HEK293 (cell line): ENCODE results near the gene PRKAG2.

Source experiments
- CTCF ChIP-seq: fragments of 450-650 bp; formaldehyde crosslinking; IDR thresholded peaks from 2 replicates; pipeline ENCODE4 v1.5.1; 2016; ENCODE audit warnings: missing biosample characterization, missing genetic modification characterization
- MEIS1 ChIP-seq: sonication (generic); formaldehyde crosslinking; IDR thresholded peaks from 2 replicates; pipeline ENCODE4 v1.8.1; 2022; ENCODE audit warnings: missing genetic modification reagents, mild to moderate bottlenecking, borderline replicate concordance
- PBX3 ChIP-seq: sonication (generic); formaldehyde crosslinking; IDR thresholded peaks from 2 replicates; pipeline ENCODE4 v1.8.1; 2022; ENCODE audit warnings: mild to moderate bottlenecking, moderate library complexity, missing genetic modification reagents
- REPIN1 ChIP-seq: fragments of 450-650 bp; formaldehyde crosslinking; IDR thresholded peaks from 2 replicates; pipeline ENCODE4 v1.5.1; 2017; ENCODE audit warnings: missing biosample characterization, missing genetic modification characterization, low read depth
- REST ChIP-seq: fragments of 450-650 bp; formaldehyde crosslinking; IDR thresholded peaks from 2 replicates; pipeline ENCODE4 v1.5.1; 2016; ENCODE audit warnings: missing biosample characterization, missing genetic modification characterization
- ZBTB21 ChIP-seq: fragments of 450-650 bp; formaldehyde crosslinking; IDR thresholded peaks from 2 replicates; pipeline ENCODE4 v1.5.1; 2017; ENCODE audit warnings: missing biosample characterization, missing genetic modification characterization
- ZBTB48 ChIP-seq: fragments of 450-650 bp; formaldehyde crosslinking; IDR thresholded peaks from 2 replicates; pipeline ENCODE4 v1.5.1; 2016; ENCODE audit warnings: missing biosample characterization, missing genetic modification characterization
- ZNF214 ChIP-seq: fragments of 450-650 bp; formaldehyde crosslinking; IDR thresholded peaks from 2 replicates; pipeline ENCODE4 v1.5.1; 2017; ENCODE audit warnings: missing biosample characterization, mild to moderate bottlenecking, missing genetic modification characterization, borderline replicate concordance
- ZNF398 ChIP-seq: fragments of 450-650 bp; formaldehyde crosslinking; IDR thresholded peaks from 2 replicates; pipeline ENCODE4 v1.5.1; 2017; ENCODE audit warnings: missing biosample characterization, missing genetic modification characterization
- ZNF423 ChIP-seq: fragments of 450-650 bp; formaldehyde crosslinking; IDR thresholded peaks from 2 replicates; pipeline ENCODE4 v1.5.1; 2016; ENCODE audit warnings: missing biosample characterization, missing genetic modification characterization
- ZNF501 ChIP-seq: fragments of 450-650 bp; formaldehyde crosslinking; IDR thresholded peaks from 2 replicates; pipeline ENCODE4 v1.5.1; 2016; ENCODE audit warnings: missing biosample characterization, missing genetic modification characterization
- ZNF555 ChIP-seq: fragments of 450-650 bp; formaldehyde crosslinking; conservative IDR thresholded peaks from 2 replicates; pipeline ENCODE4 v1.5.1; 2017; ENCODE audit warnings: missing biosample characterization, mild to moderate bottlenecking, missing genetic modification characterization, inconsistent platforms
- ZNF747 ChIP-seq: fragments of 450-650 bp; formaldehyde crosslinking; IDR thresholded peaks from 2 replicates; pipeline ENCODE4 v1.5.1; 2016; ENCODE audit warnings: missing biosample characterization, missing genetic modification characterization
- TF ChIP-seq, protein P1 (sequence below): fragments of 450-650 bp; formaldehyde crosslinking; IDR thresholded peaks from 2 replicates; pipeline ENCODE4 v1.5.1; 2016; ENCODE audit warnings: missing biosample characterization, missing genetic modification characterization

GRCh38 chr7:151809864-151810170 lies 67.1 kb downstream of the PRKAG2 start:
- TF ChIP-seq ZNF214 (tag by site-specific recombination), result no peak
- no peak for TF ChIP-seq ZNF398
- no peak for TF ChIP-seq REPIN1 (tag by site-specific recombination)
- no peak for TF ChIP-seq MEIS1 (CRISPR knock-in tag)
- no peak for TF ChIP-seq CTCF (tag by site-specific recombination)
- TF ChIP-seq ZNF747 (tag by site-specific recombination), result no peak
- TF ChIP-seq ZBTB21, result no peak
- TF ChIP-seq ZBTB48 (tag by site-specific recombination), result no peak
- no peak for TF ChIP-seq ZNF423 (tag by site-specific recombination)
- no peak for TF ChIP-seq REST (tag by site-specific recombination)
- TF ChIP-seq, protein P1, sequence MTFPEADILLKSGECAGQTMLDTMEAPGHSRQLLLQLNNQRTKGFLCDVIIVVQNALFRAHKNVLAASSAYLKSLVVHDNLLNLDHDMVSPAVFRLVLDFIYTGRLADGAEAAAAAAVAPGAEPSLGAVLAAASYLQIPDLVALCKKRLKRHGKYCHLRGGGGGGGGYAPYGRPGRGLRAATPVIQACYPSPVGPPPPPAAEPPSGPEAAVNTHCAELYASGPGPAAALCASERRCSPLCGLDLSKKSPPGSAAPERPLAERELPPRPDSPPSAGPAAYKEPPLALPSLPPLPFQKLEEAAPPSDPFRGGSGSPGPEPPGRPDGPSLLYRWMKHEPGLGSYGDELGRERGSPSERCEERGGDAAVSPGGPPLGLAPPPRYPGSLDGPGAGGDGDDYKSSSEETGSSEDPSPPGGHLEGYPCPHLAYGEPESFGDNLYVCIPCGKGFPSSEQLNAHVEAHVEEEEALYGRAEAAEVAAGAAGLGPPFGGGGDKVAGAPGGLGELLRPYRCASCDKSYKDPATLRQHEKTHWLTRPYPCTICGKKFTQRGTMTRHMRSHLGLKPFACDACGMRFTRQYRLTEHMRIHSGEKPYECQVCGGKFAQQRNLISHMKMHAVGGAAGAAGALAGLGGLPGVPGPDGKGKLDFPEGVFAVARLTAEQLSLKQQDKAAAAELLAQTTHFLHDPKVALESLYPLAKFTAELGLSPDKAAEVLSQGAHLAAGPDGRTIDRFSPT (tag by site-specific recombination), result no peak
- no peak for TF ChIP-seq ZNF501 (tag by site-specific recombination)
- no peak for TF ChIP-seq ZNF555 (tag by site-specific recombination)
- TF ChIP-seq PBX3 (CRISPR knock-in tag), result no peak
